ENCODE data around the gene TINCR. TPM values are rescaled to one million over a fixed set of nuclear protein-coding genes. Genes with fewer than 3 reads are reported as not detected.

The TINCR gene
- total RNA-seq, 2 donors from 2014 or later = 6.7 to 8.4 TPM

DNA sequence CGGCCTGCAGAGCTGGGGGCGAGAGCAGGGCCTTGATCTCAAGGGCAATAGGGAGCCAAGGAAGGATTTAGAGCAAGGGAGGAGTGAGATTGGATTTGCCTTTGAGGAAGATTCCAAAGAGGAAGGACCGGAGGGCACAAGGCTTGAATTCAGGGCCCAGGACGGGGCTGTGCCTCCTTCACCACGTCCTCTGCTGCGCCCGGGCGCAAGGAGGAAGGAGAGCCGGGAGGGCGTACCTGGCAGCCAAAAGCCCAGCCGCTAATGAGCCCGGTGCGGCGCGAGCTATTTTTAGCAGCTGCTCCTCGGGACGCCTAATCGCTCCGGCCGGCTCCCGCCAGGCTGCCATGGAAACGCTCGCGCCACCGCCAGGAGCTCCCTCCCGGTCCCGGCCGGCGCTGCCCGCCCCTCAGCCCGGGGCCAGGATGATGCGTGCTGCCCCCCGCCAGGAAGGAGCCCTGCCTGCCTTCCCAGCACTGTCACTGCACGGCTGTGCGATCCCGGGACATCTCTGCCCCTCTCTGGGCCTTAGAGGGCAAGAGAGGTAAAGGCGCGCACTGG, 31.3 kb downstream of the TINCR start:
- intact Hi-C loops (cut with DNase I) = no loop called here
- Histone ChIP-seq H3K36me3 (no peaks in the 10 kb centered on the region), H3K27me3 (replicated peaks; ENCODE audit: insufficient read depth) (no peaks in the 10 kb centered on the region), H3K4me1 (replicated peaks) (no peaks in the 10 kb centered on the region), H3K27ac (no peak overlapping the region), H3K4me3 (no peak overlapping the region), H3K9me3 (no peaks in the 10 kb centered on the region)
- DNase-seq (ENCODE audit: low spot score) = peak; percentile 12
- 5% methylated on average over 33 of the region's 38 CpGs for WGBS
- TF ChIP-seq, protein P1, sequence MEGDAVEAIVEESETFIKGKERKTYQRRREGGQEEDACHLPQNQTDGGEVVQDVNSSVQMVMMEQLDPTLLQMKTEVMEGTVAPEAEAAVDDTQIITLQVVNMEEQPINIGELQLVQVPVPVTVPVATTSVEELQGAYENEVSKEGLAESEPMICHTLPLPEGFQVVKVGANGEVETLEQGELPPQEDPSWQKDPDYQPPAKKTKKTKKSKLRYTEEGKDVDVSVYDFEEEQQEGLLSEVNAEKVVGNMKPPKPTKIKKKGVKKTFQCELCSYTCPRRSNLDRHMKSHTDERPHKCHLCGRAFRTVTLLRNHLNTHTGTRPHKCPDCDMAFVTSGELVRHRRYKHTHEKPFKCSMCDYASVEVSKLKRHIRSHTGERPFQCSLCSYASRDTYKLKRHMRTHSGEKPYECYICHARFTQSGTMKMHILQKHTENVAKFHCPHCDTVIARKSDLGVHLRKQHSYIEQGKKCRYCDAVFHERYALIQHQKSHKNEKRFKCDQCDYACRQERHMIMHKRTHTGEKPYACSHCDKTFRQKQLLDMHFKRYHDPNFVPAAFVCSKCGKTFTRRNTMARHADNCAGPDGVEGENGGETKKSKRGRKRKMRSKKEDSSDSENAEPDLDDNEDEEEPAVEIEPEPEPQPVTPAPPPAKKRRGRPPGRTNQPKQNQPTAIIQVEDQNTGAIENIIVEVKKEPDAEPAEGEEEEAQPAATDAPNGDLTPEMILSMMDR (IDR thresholded peaks at IDR 0.05) = no peak
- no peak for TF ChIP-seq POLR2A (IDR thresholded peaks at IDR 0.05)
- TF ChIP-seq POLR2AphosphoS5 (IDR thresholded peaks at IDR 0.05) = no peak

DNA sequence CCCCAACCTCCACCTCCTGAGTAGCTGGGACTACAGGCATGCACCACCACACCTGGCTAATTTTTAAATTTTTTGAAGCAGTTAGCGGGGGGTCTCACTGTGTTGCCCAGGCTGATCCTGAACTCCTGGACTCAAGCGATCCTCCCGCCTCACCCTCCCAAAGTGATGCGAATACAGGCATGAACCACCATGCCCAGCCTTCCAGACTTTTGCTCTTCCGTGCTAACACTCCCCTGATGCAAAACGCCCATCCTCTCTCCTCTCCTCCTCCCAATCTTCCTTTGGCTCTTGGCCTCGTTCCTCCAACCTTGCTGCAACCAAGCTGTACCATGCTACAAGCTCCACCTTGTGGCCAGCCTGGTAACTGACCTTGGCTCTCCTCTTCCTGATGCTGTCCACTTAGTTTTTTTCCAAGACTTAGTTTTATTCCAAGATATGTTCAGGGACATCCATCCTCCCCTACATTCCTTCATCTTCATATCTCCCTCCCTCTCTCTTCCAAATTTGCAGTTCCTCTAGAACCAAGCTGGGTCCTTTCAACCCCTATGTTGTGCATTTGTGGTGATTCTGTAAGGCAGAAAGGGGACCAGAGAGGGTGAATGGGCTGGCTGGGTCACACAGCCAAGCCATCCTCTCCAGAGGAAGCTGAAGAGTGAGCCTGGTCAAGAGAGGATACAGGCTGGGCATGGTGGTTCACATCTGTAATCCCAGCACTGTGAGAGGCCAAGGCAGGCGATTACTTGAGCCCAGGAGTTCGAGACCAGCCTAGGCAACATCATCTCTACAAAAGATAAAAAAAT, 32.8 kb downstream of the TINCR start:
- no peak for DNase-seq (ENCODE audit: low spot score)
- Histone ChIP-seq H3K36me3 (no peaks in the 10 kb centered on the region), H3K27me3 (replicated peaks; ENCODE audit: insufficient read depth) (no peaks in the 10 kb centered on the region), H3K4me3 (no peak overlapping the region), H3K9me3 (no peaks in the 10 kb centered on the region), H3K27ac (no peak overlapping the region), H3K4me1 (replicated peaks) (no peaks in the 10 kb centered on the region)
- TF ChIP-seq POLR2AphosphoS5 (IDR thresholded peaks at IDR 0.05) (no peak), POLR2A (IDR thresholded peaks at IDR 0.05) (no peak)
- TF ChIP-seq, protein P1 (IDR thresholded peaks at IDR 0.05) = no peak
- intact Hi-C loops (cut with DNase I) = no loop called here
- WGBS = 85% methylated on average over 9 of the region's 9 CpGs

DNA sequence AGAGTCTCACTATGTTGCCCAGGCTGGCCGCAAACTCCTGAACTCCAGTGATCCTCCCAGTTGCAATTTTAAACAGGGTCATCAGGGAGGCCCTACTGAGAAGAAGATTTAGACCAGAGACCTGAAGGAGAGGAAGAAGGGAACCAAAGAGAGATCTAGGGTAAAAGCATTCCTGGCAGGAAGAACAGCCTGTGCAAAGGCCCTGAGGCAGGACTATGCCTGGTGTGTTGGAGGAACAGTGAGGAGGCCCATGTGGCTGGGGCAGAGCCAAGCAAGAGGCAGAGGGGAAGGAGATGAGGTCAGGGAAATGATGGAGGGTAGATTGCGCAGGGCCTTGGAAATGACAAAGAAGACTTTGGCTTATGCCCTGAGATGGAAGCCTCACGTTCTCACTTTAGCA, 34.5 kb downstream of the TINCR start:
- no peak for DNase-seq (ENCODE audit: low spot score)
- H3K27me3 ChIP-seq (replicated peaks; ENCODE audit: insufficient read depth) = no peaks in the 10 kb centered on the region
- WGBS = 97% methylated on average over 3 of the region's 3 CpGs
- intact Hi-C loops (cut with DNase I) = no loop called here
- H3K4me1 ChIP-seq (replicated peaks) = no peaks in the 10 kb centered on the region
- H3K9me3 ChIP-seq = no peaks in the 10 kb centered on the region
- H3K36me3 ChIP-seq = no peaks in the 10 kb centered on the region
- H3K4me3 ChIP-seq = no peak overlapping the region
- no peak overlapping the region for H3K27ac ChIP-seq
- no peak for TF ChIP-seq POLR2AphosphoS5 (IDR thresholded peaks at IDR 0.05)

DNA sequence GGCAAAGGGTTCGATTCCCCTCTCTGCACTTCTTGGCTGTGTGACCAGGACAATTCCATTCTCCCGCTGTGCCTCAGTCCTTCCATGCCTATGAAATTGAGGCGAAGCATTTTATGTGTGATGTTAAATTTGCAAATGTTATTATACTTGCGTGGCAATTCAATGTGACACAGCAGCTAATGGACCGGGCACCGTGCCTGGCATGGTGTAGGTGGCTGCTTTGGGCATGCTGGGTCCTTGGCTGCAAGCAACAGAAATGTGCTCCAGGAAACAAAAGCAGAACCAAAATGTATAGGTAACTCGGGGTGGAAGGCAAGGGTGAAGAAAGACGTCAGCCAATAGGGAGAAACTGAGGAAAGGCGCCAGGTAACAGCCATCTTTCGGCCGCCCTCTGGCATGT, 37.1 kb downstream of the TINCR start:
- Histone ChIP-seq H3K4me3 (no peak overlapping the region), H3K27ac (no peak overlapping the region), H3K9me3 (no peaks in the 10 kb centered on the region), H3K27me3 (replicated peaks; ENCODE audit: insufficient read depth) (no peaks in the 10 kb centered on the region), H3K36me3 (no peaks in the 10 kb centered on the region), H3K4me1 (replicated peaks) (no peaks in the 10 kb centered on the region)
- WGBS = 79% methylated on average over 11 of the region's 11 CpGs
- TF ChIP-seq POLR2A (IDR thresholded peaks at IDR 0.05) (no peak), POLR2AphosphoS5 (IDR thresholded peaks at IDR 0.05) (no peak)
- TF ChIP-seq, protein P1 (IDR thresholded peaks at IDR 0.05) = no peak
- no peak for DNase-seq (ENCODE audit: low spot score)
- intact Hi-C loops (cut with DNase I) = no loop called here

DNA sequence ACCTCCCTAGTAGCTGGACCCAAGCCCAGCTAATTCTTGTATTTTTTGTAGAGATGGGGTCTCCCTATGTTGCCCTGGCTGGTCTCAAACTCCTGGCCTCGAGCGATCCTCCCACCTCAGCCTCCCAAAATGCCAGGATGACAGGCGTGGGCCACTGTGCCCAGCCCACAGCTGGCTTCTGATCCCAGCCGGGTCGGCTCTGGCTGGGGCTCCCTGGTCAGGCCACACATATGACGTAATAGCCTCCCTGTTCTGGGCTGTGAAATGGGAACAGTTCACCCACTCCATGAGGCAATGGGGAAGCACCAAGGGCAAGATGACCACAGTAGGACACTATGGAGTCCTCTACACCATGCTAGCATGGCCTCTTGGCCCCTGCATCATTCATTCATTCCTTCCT, 41.1 kb downstream of the TINCR start:
- Histone ChIP-seq H3K36me3 (no peaks in the 10 kb centered on the region), H3K27ac (no peak overlapping the region), H3K4me3 (no peak overlapping the region), H3K27me3 (replicated peaks; ENCODE audit: insufficient read depth) (no peaks in the 10 kb centered on the region), H3K9me3 (no peaks in the 10 kb centered on the region), H3K4me1 (replicated peaks) (no peaks in the 10 kb centered on the region)
- WGBS = 80% methylated on average over 6 of the region's 6 CpGs
- TF ChIP-seq, protein P1 (IDR thresholded peaks at IDR 0.05) = no peak
- TF ChIP-seq POLR2A (IDR thresholded peaks at IDR 0.05) (no peak), POLR2AphosphoS5 (IDR thresholded peaks at IDR 0.05) (no peak)
- intact Hi-C loops (cut with DNase I) = no loop called here
- DNase-seq (ENCODE audit: low spot score) = no peak

All from prostate gland (tissue), 2 donors.